Esophagus (tissue), 2 donors: ENCODE measurements around the gene C4A. TPM values are rescaled to one million over a fixed set of nuclear protein-coding genes. Genes with fewer than 3 reads are reported as not detected.
A peak's percentile ranks its signal among the peaks of the same experiment; 100 is the strongest.

Source experiments
- H3K27ac ChIP-seq, 2 donors: one replicate each; pipeline ENCODE4 v1.5.1; 2013; ENCODE audit warnings: low read depth in 2 of 2, mild to moderate bottlenecking in 2 of 2, inconsistent platforms in 1 of 2, low read length in 1 of 2, moderate library complexity in 1 of 2
- H3K27me3 ChIP-seq, 2 donors: one replicate each; pipeline ENCODE4 v1.6.1; 2013; ENCODE audit warnings: low read length in 2 of 2, control low read depth in 1 of 2, mild to moderate bottlenecking in 1 of 2; ENCODE audit not compliant: insufficient read depth in 2 of 2, control insufficient read depth in 1 of 2
- H3K36me3 ChIP-seq, 2 donors: one replicate each; pipeline ENCODE4 v1.6.1; 2013; ENCODE audit warnings: low read length in 1 of 2; ENCODE audit not compliant: control insufficient read depth in 2 of 2, insufficient read depth in 2 of 2
- H3K4me1 ChIP-seq, 2 donors: one replicate each; pipeline ENCODE4 v1.6.1; 2013; ENCODE audit warnings: low read length in 1 of 2; ENCODE audit not compliant: control insufficient read depth in 2 of 2, insufficient read depth in 2 of 2
- H3K4me3 ChIP-seq, 2 donors: one replicate each; pipeline ENCODE4 v1.5.1; 2013; ENCODE audit warnings: low read length in 2 of 2, mild to moderate bottlenecking in 2 of 2, low read depth in 1 of 2, moderate library complexity in 1 of 2
- H3K9me3 ChIP-seq, 2 donors: one replicate each; pipeline ENCODE4 v1.6.1; 2013; ENCODE audit warnings: mild to moderate bottlenecking in 2 of 2, low read depth in 1 of 2, low read length in 1 of 2, moderate library complexity in 1 of 2; ENCODE audit not compliant: control insufficient read depth in 2 of 2, insufficient read depth in 1 of 2
- WGBS, 2 donors: extraction: QIAGEN DNeasy Blood & Tissue Kit; methylation state at CpG; one replicate each; pipeline ENCODE4 v1.1.7; 2013; 5-methylcytosine and 5-hydroxymethylcytosine counted together
- polyA plus RNA-seq, 2 donors: library from polyadenylated mRNA; stranded (reverse); fragments of 200-250 nt; gene quantifications; one replicate each; pipeline ENCODE4 v1.2.3, GENCODE V29; 2013
- donor health status: healthy with polysubstance abuse.
- donor health status: Bipolar disorder and iron deficiency.

Gene C4A
- polyA plus RNA-seq, 2 donors: 6.9 to 13.1 TPM

DNA sequence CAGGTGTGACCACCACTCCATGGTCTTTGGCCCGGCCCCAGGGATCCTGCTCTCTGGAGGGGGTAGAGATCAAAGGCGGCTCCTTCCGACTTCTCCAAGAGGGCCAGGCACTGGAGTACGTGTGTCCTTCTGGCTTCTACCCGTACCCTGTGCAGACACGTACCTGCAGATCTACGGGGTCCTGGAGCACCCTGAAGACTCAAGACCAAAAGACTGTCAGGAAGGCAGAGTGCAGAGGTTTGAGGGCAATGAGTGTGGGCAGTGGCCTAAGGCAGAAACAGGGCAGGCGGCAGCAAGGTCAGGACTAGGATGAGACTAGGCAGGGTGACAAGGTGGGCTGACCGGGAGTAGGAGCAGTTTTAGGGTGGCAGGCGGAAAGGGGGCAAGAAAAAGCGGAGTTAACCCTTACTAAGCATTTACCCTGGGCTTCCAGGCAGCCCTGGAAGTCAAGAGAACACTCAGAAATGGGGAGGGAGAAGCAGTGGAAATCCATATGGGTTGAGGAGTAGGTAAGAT, 35.4 kb upstream of the C4A start:
- H3K36me3 ChIP-seq: peaks cover 0 to 3% of the 10 kb centered on the region in 2 donors
- H3K27ac ChIP-seq: peak overlapping the region; percentile 84 to 94
- H3K9me3 ChIP-seq: no peaks in the 10 kb centered on the region
- 54 to 57% methylated on average over 11 of the region's 11 CpGs for WGBS, 2 donors
- H3K27me3 ChIP-seq: no peaks in the 10 kb centered on the region
- H3K4me1 ChIP-seq: peaks cover 0 to 20% of the 10 kb centered on the region in 2 donors
- H3K4me3 ChIP-seq: no peak overlapping the region

- WGBS, 2 donors: 89 to 90% methylated on average over 24 of the region's 24 CpGs
- H3K9me3 ChIP-seq: no peaks in the 10 kb centered on the region
- no peak overlapping the region for H3K27ac ChIP-seq
- H3K36me3 ChIP-seq: peaks cover 0 to 9% of the 10 kb centered on the region in 2 donors
- no peak overlapping the region for H3K4me3 ChIP-seq
- peaks cover 0 to 20% of the 10 kb centered on the region in 2 donors for H3K4me1 ChIP-seq
- H3K27me3 ChIP-seq: no peaks in the 10 kb centered on the region
These were observed 34.7 kb upstream of the C4A start for GRCh38 chr6:31947070-31947675.

GRCh38 chr6:31947864-31948263, 34.0 kb upstream of the C4A start:
- Histone ChIP-seq H3K4me3 (no peak overlapping the region), H3K27ac (no peak overlapping the region), H3K36me3 (peaks cover under 1 to 10% of the 10 kb centered on the region in 2 donors), H3K27me3 (no peaks in the 10 kb centered on the region), H3K9me3 (no peaks in the 10 kb centered on the region), H3K4me1 (peaks cover 0 to 20% of the 10 kb centered on the region in 2 donors)
- 89 to 93% methylated on average over 4 of the region's 4 CpGs for WGBS, 2 donors

GRCh38 chr6:31948306-31948705, 33.6 kb upstream of the C4A start:
- Histone ChIP-seq H3K27ac (no peak overlapping the region), H3K9me3 (no peaks in the 10 kb centered on the region), H3K4me3 (no peak overlapping the region), H3K27me3 (no peaks in the 10 kb centered on the region), H3K4me1 (peaks cover 0 to 20% of the 10 kb centered on the region in 2 donors), H3K36me3 (peaks cover 5 to 12% of the 10 kb centered on the region in 2 donors)
- 78 to 88% methylated on average over 5 of the region's 5 CpGs for WGBS, 2 donors

- no peak overlapping the region for H3K4me3 ChIP-seq
- no peaks in the 10 kb centered on the region for H3K27me3 ChIP-seq
- no peak overlapping the region for H3K27ac ChIP-seq
- H3K36me3 ChIP-seq: peaks cover 10 to 15% of the 10 kb centered on the region in 2 donors
- peaks cover 0 to 20% of the 10 kb centered on the region in 2 donors for H3K4me1 ChIP-seq
- WGBS, 2 donors: 69 to 77% methylated on average over 6 of the region's 6 CpGs
- H3K9me3 ChIP-seq: no peaks in the 10 kb centered on the region
These were observed 33.0 kb upstream of the C4A start for GRCh38 chr6:31948753-31949413.

- H3K27me3 ChIP-seq: no peaks in the 10 kb centered on the region
- H3K27ac ChIP-seq: no peak overlapping the region
- WGBS, 2 donors: 86 to 90% methylated on average over 7 of the region's 7 CpGs
- peaks cover 18 to 22% of the 10 kb centered on the region in 2 donors for H3K36me3 ChIP-seq
- H3K9me3 ChIP-seq: no peaks in the 10 kb centered on the region
- no peak overlapping the region for H3K4me3 ChIP-seq
- H3K4me1 ChIP-seq: peaks cover 0 to 14% of the 10 kb centered on the region in 2 donors
These were observed 31.8 kb upstream of the C4A start for GRCh38 chr6:31949926-31950548.

GRCh38 chr6:31952140-31952805, 29.6 kb upstream of the C4A start:
- Histone ChIP-seq H3K4me1 (no peaks in the 10 kb centered on the region), H3K9me3 (no peaks in the 10 kb centered on the region), H3K27ac (peak overlapping the region in 1 of 2 donors; percentile 14), H3K4me3 (no peak overlapping the region), H3K36me3 (peaks cover 25 to 30% of the 10 kb centered on the region in 2 donors), H3K27me3 (no peaks in the 10 kb centered on the region)
- WGBS, 2 donors: 49% methylated on average over 5 of the region's 5 CpGs

GRCh38 chr6:31952890-31953289, 29.0 kb upstream of the C4A start:
- Histone ChIP-seq H3K27ac (no peak overlapping the region), H3K4me1 (no peaks in the 10 kb centered on the region), H3K36me3 (peaks cover 25 to 30% of the 10 kb centered on the region in 2 donors), H3K9me3 (no peaks in the 10 kb centered on the region), H3K4me3 (no peak overlapping the region), H3K27me3 (no peaks in the 10 kb centered on the region)
- WGBS, 2 donors: 62 to 70% methylated on average over 5 of the region's 5 CpGs

DNA sequence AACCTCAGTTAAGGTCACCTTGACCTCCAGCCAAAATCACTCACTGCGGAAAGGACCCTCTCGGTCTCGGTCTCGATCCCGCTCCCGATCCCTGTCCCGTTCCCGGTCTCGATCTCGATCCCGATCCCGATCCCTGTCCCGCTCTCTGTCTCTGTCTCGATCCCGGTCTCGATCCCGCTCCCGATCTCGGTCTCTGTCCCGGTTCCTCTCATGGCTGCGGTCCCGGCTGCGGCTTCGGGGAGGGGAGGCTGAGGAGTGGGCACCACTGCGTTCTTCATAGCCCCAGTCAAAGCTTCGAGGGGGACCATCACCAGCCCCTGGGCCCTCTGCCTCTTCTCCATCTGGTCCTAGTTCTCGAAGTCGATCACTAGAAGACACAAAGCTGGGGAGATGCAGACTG, 27.3 kb upstream of the C4A start:
- no peaks in the 10 kb centered on the region for H3K27me3 ChIP-seq
- peaks cover 25 to 30% of the 10 kb centered on the region in 2 donors for H3K36me3 ChIP-seq
- peaks cover 0 to 6% of the 10 kb centered on the region in 2 donors for H3K4me1 ChIP-seq
- no peak overlapping the region for H3K4me3 ChIP-seq
- 96 to 97% methylated on average over 28 of the region's 28 CpGs for WGBS, 2 donors
- no peak overlapping the region for H3K27ac ChIP-seq
- no peaks in the 10 kb centered on the region for H3K9me3 ChIP-seq
